ENCODE results near the gene LRRC57.
A peak's percentile ranks its signal among the peaks of the same experiment; 100 is the strongest.

LRRC57 gene

GRCh38 chr15:42548249-42549031, at the start of gene LRRC57, which contains the start of gene HAUS2:
LRRC57 (minus strand) TSS chr15:42548793; CDS start chr15:42548434, 359 bp downstream.
HAUS2 (plus strand) TSS chr15:42548838; CDS start chr15:42548873, 35 bp downstream.
- peak; percentile 90 for DNase-seq (ENCODE audit: low read depth in 1 of 2, low spot score in 1 of 2)
- TF ChIP-seq JUND (IDR thresholded peaks at IDR 0.05; ENCODE audit: low read depth), result no peak
- in situ Hi-C loops (cut with HindIII; ENCODE audit: low pct_unique_long_range_greater_than_20kb, low sequenced_read_pairs), result no loop called here

GRCh38 chr15:42595626-42596240, 47.1 kb upstream of the LRRC57 start:
- DNase-seq (ENCODE audit: low read depth in 1 of 2, low spot score in 1 of 2), result no peak
- in situ Hi-C loops (cut with HindIII; ENCODE audit: low pct_unique_long_range_greater_than_20kb, low sequenced_read_pairs), result no loop called here
- TF ChIP-seq JUND (IDR thresholded peaks at IDR 0.05; ENCODE audit: low read depth), result no peak

- in situ Hi-C loops (cut with HindIII; ENCODE audit: low pct_unique_long_range_greater_than_20kb, low sequenced_read_pairs), result no loop called here
- DNase-seq (ENCODE audit: low read depth in 1 of 2, low spot score in 1 of 2), result no peak
- TF ChIP-seq JUND (IDR thresholded peaks at IDR 0.05; ENCODE audit: low read depth), result no peak
These were observed 45.5 kb upstream of the LRRC57 start for GRCh38 chr15:42594095-42594494.

- TF ChIP-seq JUND (IDR thresholded peaks at IDR 0.05; ENCODE audit: low read depth), result no peak
- no peak for DNase-seq (ENCODE audit: low read depth in 1 of 2, low spot score in 1 of 2)
- in situ Hi-C loops (cut with HindIII; ENCODE audit: low pct_unique_long_range_greater_than_20kb, low sequenced_read_pairs), result no loop called here
These were observed 44.5 kb upstream of the LRRC57 start for GRCh38 chr15:42593143-42593542.

- DNase-seq (ENCODE audit: low read depth in 1 of 2, low spot score in 1 of 2), result no peak
- TF ChIP-seq JUND (IDR thresholded peaks at IDR 0.05; ENCODE audit: low read depth), result no peak
- in situ Hi-C loops (cut with HindIII; ENCODE audit: low pct_unique_long_range_greater_than_20kb, low sequenced_read_pairs), result no loop called here
These were observed 44.1 kb upstream of the LRRC57 start for GRCh38 chr15:42592716-42593115.

- peak; percentile 46 to 63 for DNase-seq (ENCODE audit: low read depth in 1 of 2, low spot score in 1 of 2)
- TF ChIP-seq JUND (IDR thresholded peaks at IDR 0.05; ENCODE audit: low read depth), result no peak
- in situ Hi-C loops (cut with HindIII; ENCODE audit: low pct_unique_long_range_greater_than_20kb, low sequenced_read_pairs), result no loop called here
These were observed 42.8 kb upstream of the LRRC57 start for GRCh38 chr15:42591238-42591934.

GRCh38 chr15:42590619-42591237, 42.1 kb upstream of the LRRC57 start:
- DNase-seq (ENCODE audit: low read depth in 1 of 2, low spot score in 1 of 2), result no peak
- in situ Hi-C loops (cut with HindIII; ENCODE audit: low pct_unique_long_range_greater_than_20kb, low sequenced_read_pairs), result no loop called here
- no peak for TF ChIP-seq JUND (IDR thresholded peaks at IDR 0.05; ENCODE audit: low read depth)

GRCh38 chr15:42584031-42584765, 35.6 kb upstream of the LRRC57 start:
- in situ Hi-C loops (cut with HindIII; ENCODE audit: low pct_unique_long_range_greater_than_20kb, low sequenced_read_pairs), result no loop called here
- TF ChIP-seq JUND (IDR thresholded peaks at IDR 0.05; ENCODE audit: low read depth), result no peak
- DNase-seq (ENCODE audit: low read depth in 1 of 2, low spot score in 1 of 2), result no peak

GRCh38 chr15:42582569-42583375, 34.2 kb upstream of the LRRC57 start:
- DNase-seq (ENCODE audit: low read depth in 1 of 2, low spot score in 1 of 2), result no peak
- in situ Hi-C loops (cut with HindIII; ENCODE audit: low pct_unique_long_range_greater_than_20kb, low sequenced_read_pairs), result no loop called here
- TF ChIP-seq JUND (IDR thresholded peaks at IDR 0.05; ENCODE audit: low read depth), result no peak

GRCh38 chr15:42581272-42581730, 32.7 kb upstream of the LRRC57 start:
- peak; percentile 72 to 77 for DNase-seq (ENCODE audit: low read depth in 1 of 2, low spot score in 1 of 2)
- in situ Hi-C loops (cut with HindIII; ENCODE audit: low pct_unique_long_range_greater_than_20kb, low sequenced_read_pairs), result no loop called here
- no peak for TF ChIP-seq JUND (IDR thresholded peaks at IDR 0.05; ENCODE audit: low read depth)

GRCh38 chr15:42578984-42579537, 30.5 kb upstream of the LRRC57 start:
- DNase-seq (ENCODE audit: low read depth in 1 of 2, low spot score in 1 of 2), result no peak
- no peak for TF ChIP-seq JUND (IDR thresholded peaks at IDR 0.05; ENCODE audit: low read depth)
- in situ Hi-C loops (cut with HindIII; ENCODE audit: low pct_unique_long_range_greater_than_20kb, low sequenced_read_pairs), result no loop called here
